ENCODE measurements around the gene PRKCD.

PRKCD gene

GRCh38 chr3:53170325-53171063 is 9.5 kb downstream of the PRKCD start:
- no peak for DNase-seq (ENCODE audit: low spot score)

- DNase-seq (ENCODE audit: low spot score), result no peak
These were observed 10.0 kb downstream of the PRKCD start for GRCh38 chr3:53171064-53171418.

GRCh38 chr3:53171827-53172505 is 11.0 kb downstream of the PRKCD start:
- no peak for DNase-seq (ENCODE audit: low spot score)

GRCh38 chr3:53173107-53173506 is 12.1 kb downstream of the PRKCD start:
- DNase-seq (ENCODE audit: low spot score), result no peak

GRCh38 chr3:53174346-53175250 is 13.6 kb downstream of the PRKCD start:
- no peak for DNase-seq (ENCODE audit: low spot score)

GRCh38 chr3:53175613-53176540 is 14.9 kb downstream of the PRKCD start:
- no peak for DNase-seq (ENCODE audit: low spot score)

- no peak for DNase-seq (ENCODE audit: low spot score)
These were observed 17.2 kb downstream of the PRKCD start for GRCh38 chr3:53178246-53178645.

GRCh38 chr3:53179580-53179979 is 18.6 kb downstream of the PRKCD start:
- DNase-seq (ENCODE audit: low spot score), result no peak

- peak; percentile 53 for DNase-seq (ENCODE audit: low spot score)
These were observed 19.5 kb downstream of the PRKCD start for GRCh38 chr3:53180305-53181023.

GRCh38 chr3:53181024-53181371 is 20.0 kb downstream of the PRKCD start:
- no peak for DNase-seq (ENCODE audit: low spot score)

- DNase-seq (ENCODE audit: low spot score), result no peak
These were observed 20.5 kb downstream of the PRKCD start for GRCh38 chr3:53181528-53181927.

GRCh38 chr3:53182764-53183355 is 21.9 kb downstream of the PRKCD start:
- DNase-seq (ENCODE audit: low spot score), result no peak

GRCh38 chr3:53183514-53183913 is 22.5 kb downstream of the PRKCD start:
- DNase-seq (ENCODE audit: low spot score), result no peak

GRCh38 chr3:53184701-53185100 is 23.7 kb downstream of the PRKCD start:
- no peak for DNase-seq (ENCODE audit: low spot score)

GRCh38 chr3:53185761-53186465 is 24.9 kb downstream of the PRKCD start:
- no peak for DNase-seq (ENCODE audit: low spot score)

- DNase-seq (ENCODE audit: low spot score), result no peak
These were observed 25.7 kb downstream of the PRKCD start for GRCh38 chr3:53186726-53187125.

- no peak for DNase-seq (ENCODE audit: low spot score)
These were observed 26.4 kb downstream of the PRKCD start for GRCh38 chr3:53187430-53187829.

GRCh38 chr3:53188136-53188685 is 27.2 kb downstream of the PRKCD start:
- DNase-seq (ENCODE audit: low spot score), result no peak

GRCh38 chr3:53188720-53189119 is 27.7 kb downstream of the PRKCD start:
- no peak for DNase-seq (ENCODE audit: low spot score)

GRCh38 chr3:53189276-53189675 is 28.3 kb downstream of the PRKCD start:
- no peak for DNase-seq (ENCODE audit: low spot score)

All from NAMALWA (cell line).